Measurements from ENCODE around the gene CACNA1I. TPM values are rescaled to one million over a fixed set of nuclear protein-coding genes. Genes with fewer than 3 reads are reported as not detected.

The CACNA1I gene
- total RNA-seq, 1 experiment from 2014 or later, result 2.1 TPM

DNA sequence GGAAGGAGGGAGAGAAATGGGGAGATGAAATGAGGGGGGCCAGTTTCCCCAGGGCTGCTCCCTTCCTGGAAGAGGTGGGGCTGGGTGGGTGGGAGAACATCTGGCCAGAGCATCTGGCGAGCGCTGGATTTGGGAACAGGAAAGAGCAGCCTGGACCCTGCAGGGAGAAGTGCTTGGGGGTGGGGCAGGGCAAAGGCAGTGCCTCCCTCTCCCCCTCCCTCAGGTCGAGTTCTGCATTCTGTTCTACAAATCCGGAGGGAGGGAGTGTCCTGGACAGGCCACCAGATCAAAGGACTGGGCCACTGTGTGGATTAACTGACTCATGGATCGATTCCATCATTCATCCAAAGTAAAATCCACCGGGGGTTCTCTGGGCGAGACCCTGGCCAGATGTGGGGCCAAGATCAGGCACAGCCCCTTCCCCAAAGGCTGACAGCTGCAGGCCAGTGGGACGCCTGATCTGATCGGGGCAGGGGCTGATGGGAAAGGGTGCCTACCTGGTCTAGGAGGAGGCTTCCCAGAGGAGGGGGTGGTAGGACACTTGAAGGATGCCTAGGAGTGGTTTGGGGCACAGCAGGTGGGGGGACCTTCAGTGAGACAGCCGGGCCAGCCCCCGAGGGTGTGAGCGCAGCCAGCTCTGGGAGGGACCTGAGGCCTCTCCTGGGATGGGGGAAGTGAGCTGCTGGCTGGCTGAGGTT lies 57.5 kb downstream of the CACNA1I start:
- Mint-ChIP-seq H3K27ac (no peak overlapping the region), H3K4me1 (peaks cover 24% of the 10 kb centered on the region), H3K27me3 (ENCODE audit: low read depth) (no peaks in the 10 kb centered on the region), H3K9me3 (no peaks in the 10 kb centered on the region), H3K4me3 (no peak overlapping the region), H3K36me3 (no peaks in the 10 kb centered on the region)
- CTCF ChIA-PET, result interaction anchor here (0.6 to 0.7 kb wide), 2 partner anchors 93 to 350 kb away, joined by 3 read pairs; no protein-coding TSS in a partner anchor
- TF ChIP-seq RELA (CRISPR knock-in tag; IDR thresholded peaks at IDR 0.05; ENCODE audit: borderline replicate concordance) (no peak), TEAD1 (CRISPR knock-in tag; IDR thresholded peaks at IDR 0.05) (no peak), NFE2L1 (CRISPR knock-in tag; IDR thresholded peaks at IDR 0.05) (no peak), ZNF138 (CRISPR knock-in tag; conservative IDR thresholded peaks at IDR 0.05) (no peak), CBFB (CRISPR knock-in tag; IDR thresholded peaks at IDR 0.05; ENCODE audit: low read depth) (no peak), ZNF219 (CRISPR knock-in tag; IDR thresholded peaks at IDR 0.05; ENCODE audit: borderline replicate concordance) (no peak), SMAD4 (CRISPR knock-in tag; IDR thresholded peaks at IDR 0.05) (no peak), CREM (CRISPR knock-in tag; IDR thresholded peaks at IDR 0.05) (no peak)
- POLR2A ChIA-PET, result interaction anchor here (0.6 kb wide), 1 partner anchor 84 kb away, joined by 3 read pairs; no protein-coding TSS in a partner anchor
- DNase-seq (ENCODE audit: low spot score), result no peak
- no peak for ATAC-seq

DNA sequence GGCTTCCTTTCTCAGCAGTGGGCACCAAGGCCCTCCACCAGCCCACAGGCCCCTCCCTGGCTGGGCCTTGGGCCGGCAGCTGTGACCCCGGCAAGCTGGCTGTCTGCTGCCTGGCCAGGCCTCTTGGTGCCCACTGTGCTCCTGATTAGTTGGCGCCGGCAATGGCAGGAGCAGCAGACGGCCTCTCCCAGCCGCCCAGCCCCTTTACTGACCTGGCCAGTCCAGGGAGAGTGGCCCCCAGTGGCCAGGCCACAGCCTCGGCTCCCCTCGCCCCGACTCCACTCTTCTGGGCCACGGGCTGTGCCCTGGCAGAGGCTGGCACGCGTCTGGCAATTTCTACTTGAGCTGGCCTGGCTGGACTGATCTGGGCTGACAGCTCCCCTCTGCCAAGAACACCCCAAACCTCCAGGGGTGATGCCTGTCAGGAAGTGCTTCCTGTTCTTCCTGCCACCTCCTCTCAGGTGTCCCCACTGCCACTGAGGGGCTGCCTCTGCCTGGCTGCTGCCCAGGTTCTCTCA lies 58.1 kb downstream of the CACNA1I start:
- peaks cover 24% of the 10 kb centered on the region for H3K4me1 Mint-ChIP-seq
- CTCF ChIA-PET, result interaction anchor here (0.7 kb wide), 1 partner anchor 94 kb away, joined by 3 read pairs; no protein-coding TSS in a partner anchor
- no peaks in the 10 kb centered on the region for H3K27me3 Mint-ChIP-seq (ENCODE audit: low read depth)
- TF ChIP-seq ZNF317 (CRISPR knock-in tag; IDR thresholded peaks at IDR 0.05; ENCODE audit: borderline replicate concordance, low read depth) (no peak), FOXP1 (CRISPR knock-in tag; IDR thresholded peaks at IDR 0.05; ENCODE audit: borderline replicate concordance) (no peak), SP1 (CRISPR knock-in tag; conservative IDR thresholded peaks at IDR 0.05) (no peak)
- TF ChIP-seq, protein P1, sequence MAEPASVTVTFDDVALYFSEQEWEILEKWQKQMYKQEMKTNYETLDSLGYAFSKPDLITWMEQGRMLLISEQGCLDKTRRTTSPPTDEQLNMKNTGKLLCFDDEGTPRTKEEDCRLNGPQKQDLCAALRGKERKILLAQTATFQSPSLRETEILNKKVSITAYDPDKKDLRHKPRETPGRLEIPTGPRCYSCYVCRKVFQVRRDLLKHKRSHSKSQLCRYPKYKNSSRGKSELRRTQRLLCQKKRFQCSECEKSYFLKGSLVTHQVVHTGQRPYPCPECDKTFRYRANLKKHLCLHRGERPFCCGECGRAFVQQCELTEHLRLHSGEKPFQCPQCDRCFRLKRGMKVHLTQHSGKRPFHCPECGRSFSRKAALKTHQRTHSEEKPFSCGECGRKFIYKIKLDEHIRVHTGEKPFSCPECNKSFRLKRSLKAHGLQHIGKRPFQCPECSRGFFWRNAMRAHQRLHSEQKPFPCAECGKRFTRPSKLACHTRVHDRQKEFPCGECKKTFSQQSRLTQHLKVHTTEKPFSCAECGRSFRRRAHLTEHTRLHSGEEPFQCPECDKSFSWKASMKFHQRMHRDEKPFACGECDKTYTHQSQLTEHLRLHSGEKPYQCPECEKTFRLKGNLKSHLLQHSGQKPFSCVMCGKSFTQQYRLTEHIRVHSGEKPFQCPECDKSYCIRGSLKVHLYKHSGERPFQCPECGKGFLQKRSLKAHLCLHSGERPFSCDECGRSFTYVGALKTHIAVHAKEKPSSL (CRISPR knock-in tag; conservative IDR thresholded peaks at IDR 0.05), result no peak
- TF ChIP-seq, protein P2, sequence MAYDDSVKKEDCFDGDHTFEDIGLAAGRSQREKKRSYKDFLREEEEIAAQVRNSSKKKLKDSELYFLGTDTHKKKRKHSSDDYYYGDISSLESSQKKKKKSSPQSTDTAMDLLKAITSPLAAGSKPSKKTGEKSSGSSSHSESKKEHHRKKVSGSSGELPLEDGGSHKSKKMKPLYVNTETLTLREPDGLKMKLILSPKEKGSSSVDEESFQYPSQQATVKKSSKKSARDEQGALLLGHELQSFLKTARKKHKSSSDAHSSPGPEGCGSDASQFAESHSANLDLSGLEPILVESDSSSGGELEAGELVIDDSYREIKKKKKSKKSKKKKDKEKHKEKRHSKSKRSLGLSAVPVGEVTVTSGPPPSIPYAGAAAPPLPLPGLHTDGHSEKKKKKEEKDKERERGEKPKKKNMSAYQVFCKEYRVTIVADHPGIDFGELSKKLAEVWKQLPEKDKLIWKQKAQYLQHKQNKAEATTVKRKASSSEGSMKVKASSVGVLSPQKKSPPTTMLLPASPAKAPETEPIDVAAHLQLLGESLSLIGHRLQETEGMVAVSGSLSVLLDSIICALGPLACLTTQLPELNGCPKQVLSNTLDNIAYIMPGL (CRISPR knock-in tag; IDR thresholded peaks at IDR 0.05), result no peak
- DNase-seq (ENCODE audit: low spot score) (no peak), ATAC-seq (no peak)
- no peak overlapping the region for H3K27ac Mint-ChIP-seq
- POLR2A ChIA-PET, result interaction anchor here (0.6 kb wide), 1 partner anchor 84 kb away, joined by 3 read pairs; no protein-coding TSS in a partner anchor
- H3K36me3 Mint-ChIP-seq, result no peaks in the 10 kb centered on the region
- H3K4me3 Mint-ChIP-seq, result no peak overlapping the region
- no peaks in the 10 kb centered on the region for H3K9me3 Mint-ChIP-seq

DNA sequence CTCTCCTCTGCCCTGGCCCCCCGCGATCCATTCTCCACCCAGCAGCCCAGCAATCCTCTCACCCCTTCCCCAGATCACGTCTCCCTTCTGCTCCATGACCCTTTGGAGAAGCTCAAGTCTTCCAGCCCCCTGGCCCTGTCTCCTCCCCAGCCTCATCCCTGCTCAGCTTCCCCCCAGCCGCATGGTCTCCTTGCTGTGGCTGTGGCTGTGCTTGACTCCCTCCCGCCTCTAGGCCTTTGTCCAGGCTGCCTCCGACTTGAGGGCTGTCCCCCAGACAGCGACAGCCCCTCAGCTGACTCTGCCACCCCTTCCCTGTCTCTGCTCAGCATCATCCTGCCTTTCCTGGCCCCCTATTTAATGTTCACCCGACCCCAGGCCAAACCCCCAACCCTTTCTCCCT lies 59.3 kb downstream of the CACNA1I start:
- Mint-ChIP-seq H3K9me3 (peaks cover 8% of the 10 kb centered on the region), H3K4me3 (no peak overlapping the region), H3K36me3 (no peaks in the 10 kb centered on the region), H3K4me1 (peaks cover 24% of the 10 kb centered on the region), H3K27ac (no peak overlapping the region), H3K27me3 (ENCODE audit: low read depth) (no peaks in the 10 kb centered on the region)
- ChIA-PET POLR2A (interaction anchor here (0.6 kb wide), 1 partner anchor 103 kb away, joined by 4 read pairs; no protein-coding TSS in a partner anchor), CTCF (interaction anchor here (0.9 kb wide), 1 partner anchor 86 kb away, joined by 3 read pairs; no protein-coding TSS in a partner anchor)
- no peak for DNase-seq (ENCODE audit: low spot score)
- ATAC-seq, result no peak
- TF ChIP-seq, protein P3, sequence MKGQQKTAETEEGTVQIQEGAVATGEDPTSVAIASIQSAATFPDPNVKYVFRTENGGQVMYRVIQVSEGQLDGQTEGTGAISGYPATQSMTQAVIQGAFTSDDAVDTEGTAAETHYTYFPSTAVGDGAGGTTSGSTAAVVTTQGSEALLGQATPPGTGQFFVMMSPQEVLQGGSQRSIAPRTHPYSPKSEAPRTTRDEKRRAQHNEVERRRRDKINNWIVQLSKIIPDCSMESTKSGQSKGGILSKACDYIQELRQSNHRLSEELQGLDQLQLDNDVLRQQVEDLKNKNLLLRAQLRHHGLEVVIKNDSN (CRISPR knock-in tag; IDR thresholded peaks at IDR 0.05), result no peak
- TF ChIP-seq TEAD1 (CRISPR knock-in tag; IDR thresholded peaks at IDR 0.05) (no peak), ZNF317 (CRISPR knock-in tag; IDR thresholded peaks at IDR 0.05; ENCODE audit: borderline replicate concordance, low read depth) (no peak)
- TF ChIP-seq, protein P4, sequence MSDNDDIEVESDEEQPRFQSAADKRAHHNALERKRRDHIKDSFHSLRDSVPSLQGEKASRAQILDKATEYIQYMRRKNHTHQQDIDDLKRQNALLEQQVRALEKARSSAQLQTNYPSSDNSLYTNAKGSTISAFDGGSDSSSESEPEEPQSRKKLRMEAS (CRISPR knock-in tag; IDR thresholded peaks at IDR 0.05), result no peak
- TF ChIP-seq, protein P5, sequence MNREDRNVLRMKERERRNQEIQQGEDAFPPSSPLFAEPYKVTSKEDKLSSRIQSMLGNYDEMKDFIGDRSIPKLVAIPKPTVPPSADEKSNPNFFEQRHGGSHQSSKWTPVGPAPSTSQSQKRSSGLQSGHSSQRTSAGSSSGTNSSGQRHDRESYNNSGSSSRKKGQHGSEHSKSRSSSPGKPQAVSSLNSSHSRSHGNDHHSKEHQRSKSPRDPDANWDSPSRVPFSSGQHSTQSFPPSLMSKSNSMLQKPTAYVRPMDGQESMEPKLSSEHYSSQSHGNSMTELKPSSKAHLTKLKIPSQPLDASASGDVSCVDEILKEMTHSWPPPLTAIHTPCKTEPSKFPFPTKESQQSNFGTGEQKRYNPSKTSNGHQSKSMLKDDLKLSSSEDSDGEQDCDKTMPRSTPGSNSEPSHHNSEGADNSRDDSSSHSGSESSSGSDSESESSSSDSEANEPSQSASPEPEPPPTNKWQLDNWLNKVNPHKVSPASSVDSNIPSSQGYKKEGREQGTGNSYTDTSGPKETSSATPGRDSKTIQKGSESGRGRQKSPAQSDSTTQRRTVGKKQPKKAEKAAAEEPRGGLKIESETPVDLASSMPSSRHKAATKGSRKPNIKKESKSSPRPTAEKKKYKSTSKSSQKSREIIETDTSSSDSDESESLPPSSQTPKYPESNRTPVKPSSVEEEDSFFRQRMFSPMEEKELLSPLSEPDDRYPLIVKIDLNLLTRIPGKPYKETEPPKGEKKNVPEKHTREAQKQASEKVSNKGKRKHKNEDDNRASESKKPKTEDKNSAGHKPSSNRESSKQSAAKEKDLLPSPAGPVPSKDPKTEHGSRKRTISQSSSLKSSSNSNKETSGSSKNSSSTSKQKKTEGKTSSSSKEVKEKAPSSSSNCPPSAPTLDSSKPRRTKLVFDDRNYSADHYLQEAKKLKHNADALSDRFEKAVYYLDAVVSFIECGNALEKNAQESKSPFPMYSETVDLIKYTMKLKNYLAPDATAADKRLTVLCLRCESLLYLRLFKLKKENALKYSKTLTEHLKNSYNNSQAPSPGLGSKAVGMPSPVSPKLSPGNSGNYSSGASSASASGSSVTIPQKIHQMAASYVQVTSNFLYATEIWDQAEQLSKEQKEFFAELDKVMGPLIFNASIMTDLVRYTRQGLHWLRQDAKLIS (CRISPR knock-in tag; IDR thresholded peaks at IDR 0.05; ENCODE audit: borderline replicate concordance), result no peak
- TF ChIP-seq, protein P6, sequence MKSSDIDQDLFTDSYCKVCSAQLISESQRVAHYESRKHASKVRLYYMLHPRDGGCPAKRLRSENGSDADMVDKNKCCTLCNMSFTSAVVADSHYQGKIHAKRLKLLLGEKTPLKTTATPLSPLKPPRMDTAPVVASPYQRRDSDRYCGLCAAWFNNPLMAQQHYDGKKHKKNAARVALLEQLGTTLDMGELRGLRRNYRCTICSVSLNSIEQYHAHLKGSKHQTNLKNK (CRISPR knock-in tag; IDR thresholded peaks at IDR 0.05), result no peak
